Measurements from ENCODE around the gene DERA. TPM values are rescaled to one million over a fixed set of nuclear protein-coding genes. Genes with fewer than 3 reads are reported as not detected.
A peak's percentile ranks its signal among the peaks of the same experiment; 100 is the strongest.

DERA gene
- total RNA-seq, 1 donor, result 47.4 TPM

DNA sequence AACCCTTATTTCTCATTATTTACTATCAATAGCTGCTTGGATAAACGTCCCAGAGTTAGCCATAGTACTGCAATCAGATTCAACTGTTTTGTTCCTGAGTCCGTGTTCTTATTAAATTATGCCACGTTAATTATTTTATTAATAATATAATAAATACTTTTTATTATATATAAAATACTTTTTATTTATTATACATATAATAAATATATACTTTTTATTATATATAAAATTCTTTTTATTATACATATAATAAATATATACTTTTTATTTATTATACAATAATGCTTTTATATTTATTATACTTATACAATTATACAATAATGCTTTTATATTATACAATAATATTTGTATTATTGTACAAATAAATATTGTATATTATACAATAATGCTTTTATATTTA lies 17.9 kb upstream of the DERA start:
- H3K79me2 ChIP-seq (ENCODE audit: insufficient read depth, low read length), result peaks cover 43% of the 10 kb centered on the region
- H3K36me3 ChIP-seq (ENCODE audit: insufficient read depth, low read length), result peaks cover 60% of the 10 kb centered on the region
- H3K4me1 ChIP-seq (ENCODE audit: insufficient read depth, low read length), result peaks cover 7% of the 10 kb centered on the region
- no peak overlapping the region for H3K27ac ChIP-seq (ENCODE audit: low read depth, low read length)
- no peaks in the 10 kb centered on the region for H3K9me3 ChIP-seq (ENCODE audit: low read depth, low read length)
- H4K20me1 ChIP-seq (ENCODE audit: insufficient read depth, low read length), result peaks cover 21% of the 10 kb centered on the region
- H3K27me3 ChIP-seq (ENCODE audit: insufficient read depth, low read length), result no peaks in the 10 kb centered on the region
- H3K4me3 ChIP-seq (ENCODE audit: insufficient read depth, low read length), result no peak overlapping the region
- H3K4me2 ChIP-seq (ENCODE audit: insufficient read depth, low read length), result no peak overlapping the region
- DNase-seq (ENCODE audit: insufficient read length, low spot score, missing footprints), result no peak
- H2AFZ ChIP-seq (ENCODE audit: low read length), result no peak overlapping the region
- TF ChIP-seq, protein P1, sequence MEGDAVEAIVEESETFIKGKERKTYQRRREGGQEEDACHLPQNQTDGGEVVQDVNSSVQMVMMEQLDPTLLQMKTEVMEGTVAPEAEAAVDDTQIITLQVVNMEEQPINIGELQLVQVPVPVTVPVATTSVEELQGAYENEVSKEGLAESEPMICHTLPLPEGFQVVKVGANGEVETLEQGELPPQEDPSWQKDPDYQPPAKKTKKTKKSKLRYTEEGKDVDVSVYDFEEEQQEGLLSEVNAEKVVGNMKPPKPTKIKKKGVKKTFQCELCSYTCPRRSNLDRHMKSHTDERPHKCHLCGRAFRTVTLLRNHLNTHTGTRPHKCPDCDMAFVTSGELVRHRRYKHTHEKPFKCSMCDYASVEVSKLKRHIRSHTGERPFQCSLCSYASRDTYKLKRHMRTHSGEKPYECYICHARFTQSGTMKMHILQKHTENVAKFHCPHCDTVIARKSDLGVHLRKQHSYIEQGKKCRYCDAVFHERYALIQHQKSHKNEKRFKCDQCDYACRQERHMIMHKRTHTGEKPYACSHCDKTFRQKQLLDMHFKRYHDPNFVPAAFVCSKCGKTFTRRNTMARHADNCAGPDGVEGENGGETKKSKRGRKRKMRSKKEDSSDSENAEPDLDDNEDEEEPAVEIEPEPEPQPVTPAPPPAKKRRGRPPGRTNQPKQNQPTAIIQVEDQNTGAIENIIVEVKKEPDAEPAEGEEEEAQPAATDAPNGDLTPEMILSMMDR (IDR thresholded peaks at IDR 0.05; ENCODE audit: extremely low read depth, low read depth, low read length), result no peak

DNA sequence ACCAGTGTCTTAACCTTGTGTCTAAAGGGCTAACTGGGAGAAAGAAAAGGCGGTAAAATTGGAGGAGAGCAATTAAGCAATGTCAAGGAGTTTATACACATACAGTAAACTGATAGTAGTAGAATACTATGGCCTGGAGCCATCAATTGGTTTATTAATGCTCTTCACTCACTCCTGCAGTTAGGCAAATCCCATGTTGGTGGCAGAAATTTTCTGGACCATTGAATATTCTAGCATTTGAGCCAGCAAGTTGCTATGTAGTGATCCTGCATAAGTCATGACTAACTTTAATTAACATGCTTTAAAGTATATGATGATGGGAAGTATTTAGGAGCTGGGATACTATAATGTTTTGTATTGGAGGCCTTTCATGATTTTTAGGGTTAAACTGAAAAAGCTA lies 14.3 kb upstream of the DERA start:
- H3K27ac ChIP-seq (ENCODE audit: low read depth, low read length), result peak overlapping the region; percentile 28
- no peak overlapping the region for H3K4me2 ChIP-seq (ENCODE audit: insufficient read depth, low read length)
- no peaks in the 10 kb centered on the region for H3K9me3 ChIP-seq (ENCODE audit: low read depth, low read length)
- H2AFZ ChIP-seq (ENCODE audit: low read length), result no peak overlapping the region
- no peak overlapping the region for H3K4me3 ChIP-seq (ENCODE audit: insufficient read depth, low read length)
- no peaks in the 10 kb centered on the region for H3K27me3 ChIP-seq (ENCODE audit: insufficient read depth, low read length)
- DNase-seq (ENCODE audit: insufficient read length, low spot score, missing footprints), result no peak
- peaks cover 70% of the 10 kb centered on the region for H3K36me3 ChIP-seq (ENCODE audit: insufficient read depth, low read length)
- TF ChIP-seq, protein P1 (IDR thresholded peaks at IDR 0.05; ENCODE audit: extremely low read depth, low read depth, low read length), result no peak
- H3K79me2 ChIP-seq (ENCODE audit: insufficient read depth, low read length), result peaks cover 18% of the 10 kb centered on the region
- H4K20me1 ChIP-seq (ENCODE audit: insufficient read depth, low read length), result peaks cover 11% of the 10 kb centered on the region
- H3K4me1 ChIP-seq (ENCODE audit: insufficient read depth, low read length), result peaks cover 7% of the 10 kb centered on the region

DNA sequence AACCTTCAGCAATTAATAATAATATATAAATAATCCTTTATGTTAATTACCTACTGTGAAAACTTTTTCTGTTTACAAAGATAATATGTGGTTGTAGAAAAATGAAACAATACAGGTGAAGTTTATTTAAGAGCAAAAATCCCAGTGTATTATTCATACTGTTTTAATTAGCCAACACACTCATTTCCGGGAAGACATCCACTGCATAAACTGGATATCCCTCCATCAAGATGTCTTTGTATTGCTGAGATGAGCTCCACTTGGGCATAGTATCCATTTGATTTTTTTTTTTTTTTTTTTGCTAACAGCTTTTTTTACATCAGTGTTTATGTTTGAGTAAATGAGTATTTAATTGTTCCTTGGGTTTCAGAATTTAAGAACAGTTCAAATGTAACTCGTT lies 13.7 kb upstream of the DERA start:
- no peak for DNase-seq (ENCODE audit: insufficient read length, low spot score, missing footprints)
- H4K20me1 ChIP-seq (ENCODE audit: insufficient read depth, low read length), result peaks cover 11% of the 10 kb centered on the region
- no peak overlapping the region for H2AFZ ChIP-seq (ENCODE audit: low read length)
- no peaks in the 10 kb centered on the region for H3K9me3 ChIP-seq (ENCODE audit: low read depth, low read length)
- H3K36me3 ChIP-seq (ENCODE audit: insufficient read depth, low read length), result peaks cover 70% of the 10 kb centered on the region
- H3K4me3 ChIP-seq (ENCODE audit: insufficient read depth, low read length), result no peak overlapping the region
- TF ChIP-seq, protein P1 (IDR thresholded peaks at IDR 0.05; ENCODE audit: extremely low read depth, low read depth, low read length), result no peak
- no peaks in the 10 kb centered on the region for H3K27me3 ChIP-seq (ENCODE audit: insufficient read depth, low read length)
- peaks cover 15% of the 10 kb centered on the region for H3K79me2 ChIP-seq (ENCODE audit: insufficient read depth, low read length)
- peaks cover 7% of the 10 kb centered on the region for H3K4me1 ChIP-seq (ENCODE audit: insufficient read depth, low read length)
- H3K27ac ChIP-seq (ENCODE audit: low read depth, low read length), result no peak overlapping the region
- no peak overlapping the region for H3K4me2 ChIP-seq (ENCODE audit: insufficient read depth, low read length)

DNA sequence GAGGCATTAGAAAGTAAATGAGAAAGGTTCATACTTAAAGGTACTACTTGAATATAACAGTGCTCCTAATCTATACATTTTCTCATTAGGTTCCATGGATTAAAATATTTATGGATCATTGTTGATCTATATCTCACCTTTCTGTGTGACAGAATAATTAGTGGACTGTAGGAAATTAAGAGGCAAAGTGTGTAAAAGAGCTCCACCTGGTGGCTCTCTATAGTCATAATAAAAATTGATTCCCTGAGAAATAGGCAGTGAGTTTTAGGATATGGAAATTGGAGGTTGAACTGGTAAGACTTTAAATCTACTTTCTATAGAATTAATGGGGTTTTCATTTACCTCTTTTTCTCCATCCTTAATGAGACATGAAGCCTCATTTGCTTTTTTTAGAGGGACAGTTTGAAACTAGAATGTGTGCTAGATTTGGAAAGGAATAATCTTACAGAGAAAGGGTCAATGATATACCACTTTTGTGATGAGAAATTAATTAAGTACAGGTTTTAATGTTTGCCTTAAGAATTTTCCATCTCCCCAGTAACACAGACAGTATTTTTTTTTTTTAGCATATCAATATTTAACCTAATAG lies 11.8 kb upstream of the DERA start:
- Histone ChIP-seq H3K4me1 (ENCODE audit: insufficient read depth, low read length) (peaks cover 7% of the 10 kb centered on the region), H3K36me3 (ENCODE audit: insufficient read depth, low read length) (peaks cover 76% of the 10 kb centered on the region), H3K27me3 (ENCODE audit: insufficient read depth, low read length) (no peaks in the 10 kb centered on the region), H3K79me2 (ENCODE audit: insufficient read depth, low read length) (peaks cover 7% of the 10 kb centered on the region), H2AFZ (ENCODE audit: low read length) (no peak overlapping the region), H3K27ac (ENCODE audit: low read depth, low read length) (no peak overlapping the region), H3K4me3 (ENCODE audit: insufficient read depth, low read length) (no peak overlapping the region), H3K9me3 (ENCODE audit: low read depth, low read length) (no peaks in the 10 kb centered on the region), H3K4me2 (ENCODE audit: insufficient read depth, low read length) (no peak overlapping the region), H4K20me1 (ENCODE audit: insufficient read depth, low read length) (peaks cover 5% of the 10 kb centered on the region)
- DNase-seq (ENCODE audit: insufficient read length, low spot score, missing footprints), result no peak
- TF ChIP-seq, protein P1 (IDR thresholded peaks at IDR 0.05; ENCODE audit: extremely low read depth, low read depth, low read length), result peak; percentile 65
